GM19468 (cell line): Measurements from ENCODE around the gene PTPRD.

ENCODE experiments used
- ATAC-seq: cut with Tn5 transposase; IDR thresholded peaks from one replicate; pipeline ENCODE4 v1.9.1; 2021; ENCODE audit warnings: mild to moderate bottlenecking, moderate library complexity, moderate number of reproducible peaks; ENCODE audit not compliant: unreplicated experiment; ENCODE audit errors: extremely low read depth

The PTPRD gene

GRCh38 chr9:8266861-8267260 lies 2345.9 kb downstream of the PTPRD start:
- no peak for ATAC-seq

GRCh38 chr9:8265281-8265680 lies 2347.5 kb downstream of the PTPRD start:
- no peak for ATAC-seq
